HG02884 (cell line): ENCODE measurements around the gene TGM3.

Experiments used
- ATAC-seq: cut with Tn5 transposase; IDR thresholded peaks from one replicate; pipeline ENCODE4 v1.9.1; 2021; ENCODE audit warnings: mild to moderate bottlenecking, moderate library complexity; ENCODE audit not compliant: unreplicated experiment

The TGM3 gene

DNA sequence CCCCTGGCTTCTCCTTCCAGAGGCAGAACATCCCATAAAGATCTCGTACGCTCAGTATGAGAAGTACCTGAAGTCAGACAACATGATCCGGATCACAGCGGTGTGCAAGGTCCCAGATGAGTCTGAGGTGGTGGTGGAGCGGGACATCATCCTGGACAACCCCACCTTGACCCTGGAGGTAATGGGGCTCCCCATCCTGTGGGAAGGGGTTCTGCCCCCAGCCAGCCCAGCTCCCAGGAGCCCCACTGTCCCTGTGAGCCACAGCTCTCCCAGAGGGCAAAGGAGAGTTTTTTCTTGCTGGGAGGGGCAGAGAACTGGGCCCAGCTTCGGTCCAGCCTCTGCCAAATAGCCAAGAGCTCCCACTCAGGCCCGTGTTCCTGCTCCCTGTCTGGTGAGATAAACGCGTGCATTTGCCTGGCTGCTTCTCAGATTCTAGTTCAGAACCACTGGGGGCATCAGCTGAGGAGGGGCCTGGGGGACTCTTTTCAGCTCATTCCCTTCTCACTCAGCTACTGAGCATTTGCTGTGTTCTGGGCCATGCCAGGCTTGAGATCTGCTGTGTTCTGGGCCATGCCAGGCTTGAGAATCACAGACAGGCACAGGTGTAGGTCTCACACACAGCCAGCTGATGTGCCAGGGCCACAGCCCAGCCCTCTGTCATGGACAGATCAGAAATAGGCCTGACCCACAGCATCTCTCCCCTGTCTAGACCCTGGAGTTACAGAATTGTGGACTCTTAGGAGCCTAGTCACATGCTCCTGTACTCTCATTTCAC lies 39.5 kb downstream of the TGM3 start:
- ATAC-seq: no peak

DNA sequence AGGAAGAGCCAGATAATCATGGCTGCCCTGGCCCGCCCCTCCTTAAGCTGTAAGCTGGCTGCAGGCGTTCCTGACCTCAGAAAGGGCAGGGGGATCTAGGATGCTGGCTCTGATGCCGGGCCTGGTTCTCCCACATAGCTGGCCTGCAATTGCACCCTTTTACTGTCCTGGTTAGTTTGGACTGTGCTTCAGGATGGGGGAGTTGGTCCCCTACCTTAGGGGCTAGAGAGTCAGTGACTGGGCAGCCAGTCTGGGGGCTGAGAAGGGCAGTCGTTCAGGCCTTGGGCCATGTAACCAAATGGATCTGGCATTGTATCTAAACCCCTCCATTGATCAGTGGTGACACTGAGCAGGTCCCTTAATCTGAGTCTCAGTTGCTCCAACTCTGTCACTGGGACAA lies 40.7 kb downstream of the TGM3 start:
- no peak for ATAC-seq

DNA sequence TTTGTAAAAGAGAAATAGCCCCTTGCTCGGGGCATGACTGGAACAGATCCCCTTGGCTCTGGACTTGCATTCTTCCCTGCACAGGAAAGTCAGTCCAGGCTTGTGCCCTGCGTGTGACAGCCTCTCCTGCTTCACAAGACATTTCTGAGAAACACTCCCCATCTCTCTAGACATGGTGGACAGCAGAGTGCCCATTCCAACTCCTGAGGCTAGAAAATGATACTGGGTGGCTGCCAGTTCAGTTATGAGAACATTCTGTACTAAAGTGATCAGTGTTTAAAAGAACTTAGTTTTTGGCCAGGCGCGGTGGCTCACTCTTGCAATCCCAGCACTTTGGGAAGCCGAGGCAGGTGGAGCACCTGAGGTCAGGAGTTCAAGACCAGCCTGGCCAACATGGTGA lies 41.3 kb downstream of the TGM3 start:
- ATAC-seq: no peak

DNA sequence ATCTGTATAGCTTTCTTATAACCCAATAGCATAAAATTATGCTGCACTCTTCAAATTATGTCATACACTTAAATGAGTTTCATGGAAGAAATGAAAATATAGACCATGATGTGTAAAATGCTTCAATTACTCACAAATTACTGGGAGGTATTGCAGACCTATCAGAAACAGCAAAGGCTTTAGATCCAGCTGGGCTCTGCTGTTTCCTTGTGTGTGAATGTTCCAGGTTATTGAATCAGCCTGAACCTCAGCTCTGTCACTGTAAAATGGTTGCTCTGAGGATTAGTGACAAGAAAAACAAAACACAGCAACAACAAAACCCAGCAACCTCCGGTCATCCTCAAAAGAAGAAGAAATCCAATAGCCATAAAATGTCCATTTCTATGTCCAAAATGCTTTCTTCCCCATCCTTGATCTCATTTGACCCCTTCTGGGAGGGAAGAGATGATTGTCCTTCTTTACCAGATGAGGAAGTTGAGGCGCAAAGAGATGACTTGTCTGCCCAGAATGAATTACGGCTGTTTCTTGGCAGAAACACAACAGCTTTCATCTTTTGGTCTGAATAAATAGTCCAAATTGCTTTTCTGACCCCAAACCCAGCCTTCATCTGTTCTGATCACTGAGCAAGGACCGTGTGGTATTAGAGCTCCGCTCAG lies 42.7 kb downstream of the TGM3 start:
- no peak for ATAC-seq

DNA sequence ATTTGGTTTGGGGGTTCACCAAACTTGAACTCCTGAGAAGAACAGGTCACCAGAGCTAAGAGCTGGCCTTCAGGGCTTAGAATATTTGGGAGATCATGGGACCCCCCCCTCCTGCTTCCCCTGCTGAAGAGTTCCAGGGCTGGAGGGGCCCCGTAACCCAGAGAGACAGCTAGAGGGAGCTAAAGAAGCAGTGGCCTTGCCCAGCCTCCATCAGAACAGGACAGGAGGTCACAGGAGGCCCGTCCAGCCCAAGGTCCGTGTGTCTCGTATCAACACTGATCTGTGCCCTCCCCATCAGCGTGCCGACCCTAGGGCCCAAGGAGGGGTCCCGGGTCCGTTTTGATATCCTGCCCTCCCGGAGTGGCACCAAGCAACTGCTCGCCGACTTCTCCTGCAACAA lies 44.3 kb downstream of the TGM3 start:
- no peak for ATAC-seq

DNA sequence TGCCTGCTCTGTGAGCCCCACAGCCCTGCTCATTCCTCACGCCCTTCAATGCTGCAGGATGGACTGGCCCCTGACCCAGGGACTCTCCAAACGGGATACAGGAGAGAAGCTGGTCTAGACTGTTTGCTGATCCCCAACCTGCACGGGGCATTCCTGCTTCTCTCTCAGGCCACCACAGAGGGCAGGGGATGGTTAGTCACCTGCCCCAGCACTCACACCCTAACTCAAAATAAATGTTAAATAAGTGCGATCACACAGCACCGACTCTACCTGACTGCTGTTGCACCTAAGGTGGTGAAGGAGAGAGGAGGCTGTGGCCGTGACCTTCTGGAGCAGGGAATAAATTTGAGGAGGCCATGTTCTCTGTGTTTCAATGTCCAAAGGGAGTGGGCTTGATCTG lies 45.0 kb downstream of the TGM3 start:
- no peak for ATAC-seq

DNA sequence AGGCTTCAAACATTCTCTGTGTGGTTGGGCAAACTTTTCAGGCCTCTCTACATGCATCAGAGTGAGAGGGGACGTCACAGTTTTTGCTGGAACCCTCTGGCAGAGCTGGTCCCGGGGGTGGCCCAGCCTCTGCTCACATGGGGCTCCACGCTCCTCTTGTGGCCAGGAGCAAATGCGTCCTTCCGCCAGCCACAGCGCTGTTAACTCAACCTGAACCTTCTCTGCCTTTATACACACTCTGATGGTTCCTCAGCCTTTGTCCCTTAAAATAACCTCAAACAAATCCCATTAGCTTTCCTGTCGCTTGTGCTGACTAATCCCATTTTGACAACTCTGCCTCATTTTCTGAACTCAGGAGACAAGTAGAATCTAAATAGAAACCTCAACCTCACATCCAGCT lies 45.5 kb downstream of the TGM3 start:
- ATAC-seq: no peak

DNA sequence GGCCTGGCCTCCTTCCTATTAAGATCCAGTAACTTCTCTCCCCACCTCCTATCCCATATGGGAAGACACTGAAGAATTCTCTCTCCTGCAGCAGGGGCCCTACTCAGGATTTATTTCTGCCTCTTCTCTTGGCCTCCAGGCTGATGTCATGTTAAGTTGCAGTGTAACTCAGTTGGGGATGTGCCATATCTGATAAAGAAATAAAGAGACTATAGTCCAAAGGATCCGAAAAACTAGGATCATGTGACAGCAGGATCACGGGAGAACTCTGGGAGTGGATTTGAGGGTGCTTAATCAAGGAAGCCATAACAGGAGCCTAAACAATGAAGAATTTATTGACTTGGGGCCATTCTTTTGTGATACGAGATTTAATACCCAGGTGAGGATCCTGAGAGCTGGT lies 46.4 kb downstream of the TGM3 start:
- no peak for ATAC-seq

DNA sequence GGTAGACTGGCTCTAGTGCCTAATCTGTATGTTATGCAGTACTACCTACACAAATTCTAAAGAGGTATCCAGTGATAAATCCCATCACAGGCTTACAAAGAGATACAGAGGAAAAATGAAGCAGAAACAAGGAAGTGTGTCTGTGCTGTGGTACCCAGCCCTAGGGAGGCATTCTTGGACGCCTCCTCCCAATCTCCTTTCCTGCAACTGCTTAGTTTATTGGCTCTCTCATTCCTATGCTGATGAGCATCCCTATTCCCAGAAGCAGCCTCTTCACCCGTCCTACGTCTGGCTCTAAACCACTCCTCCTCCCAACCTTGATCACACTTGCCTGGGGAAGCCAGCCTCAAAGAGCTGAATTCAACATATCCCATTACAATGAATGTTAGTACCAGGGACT lies 50.4 kb downstream of the TGM3 start:
- no peak for ATAC-seq

DNA sequence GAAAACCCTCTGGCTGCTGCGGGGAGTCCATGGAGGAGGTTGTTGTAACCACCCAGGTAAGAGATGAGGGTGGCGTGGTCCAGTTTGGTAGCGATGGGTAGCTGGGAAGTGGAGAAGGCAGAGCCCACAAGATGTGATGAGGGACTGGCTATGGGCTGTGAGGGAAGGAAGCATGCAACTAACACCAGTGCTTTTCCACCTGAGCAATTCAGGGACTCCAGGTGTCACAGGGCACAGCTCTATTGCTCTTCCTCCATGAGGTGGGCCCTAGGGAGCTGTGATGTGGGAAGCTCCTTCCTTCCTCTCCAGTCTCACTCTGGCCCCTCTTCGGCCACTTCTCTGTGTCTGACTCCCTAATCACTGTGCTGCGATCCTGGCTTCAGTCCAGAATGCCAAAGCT lies 52.5 kb downstream of the TGM3 start:
- no peak for ATAC-seq

DNA sequence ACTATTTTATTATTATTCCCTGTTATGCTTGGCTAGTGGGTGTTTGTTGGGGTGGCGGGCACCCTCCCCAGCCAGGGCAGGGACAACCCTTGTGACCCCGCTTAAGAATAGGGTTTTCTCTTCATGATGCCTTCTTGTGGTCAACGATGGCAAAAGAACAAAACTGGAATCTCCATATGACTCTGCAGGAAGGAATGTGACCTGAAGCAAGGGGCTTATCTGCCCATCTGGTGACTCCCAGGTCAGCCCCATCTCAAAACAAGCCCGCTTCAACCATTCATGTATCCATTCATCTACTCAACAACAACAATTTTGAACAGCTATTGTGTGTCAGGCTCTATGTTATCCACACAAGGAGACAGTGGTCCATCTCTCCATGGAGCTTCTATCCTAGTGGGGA lies 54.0 kb downstream of the TGM3 start:
- no peak for ATAC-seq

DNA sequence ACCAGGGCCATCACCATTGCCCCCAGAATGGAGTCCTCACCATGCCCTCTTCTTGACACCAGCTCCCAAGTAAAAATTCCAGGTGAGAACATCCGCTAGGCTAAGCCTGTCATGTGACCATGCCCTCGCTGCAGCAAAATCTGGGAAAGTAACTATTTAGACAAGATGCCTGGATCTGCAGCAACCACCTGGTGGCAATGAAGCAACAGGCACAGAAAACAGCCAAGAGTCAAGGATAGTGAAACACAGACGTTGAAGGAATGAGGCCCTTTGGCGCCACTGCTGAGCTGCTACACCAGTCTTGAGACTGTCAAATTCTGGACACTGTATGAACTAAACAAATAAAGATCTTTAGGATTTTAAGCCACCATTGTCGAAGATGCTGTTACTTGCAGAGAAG lies 54.8 kb downstream of the TGM3 start:
- no peak for ATAC-seq

DNA sequence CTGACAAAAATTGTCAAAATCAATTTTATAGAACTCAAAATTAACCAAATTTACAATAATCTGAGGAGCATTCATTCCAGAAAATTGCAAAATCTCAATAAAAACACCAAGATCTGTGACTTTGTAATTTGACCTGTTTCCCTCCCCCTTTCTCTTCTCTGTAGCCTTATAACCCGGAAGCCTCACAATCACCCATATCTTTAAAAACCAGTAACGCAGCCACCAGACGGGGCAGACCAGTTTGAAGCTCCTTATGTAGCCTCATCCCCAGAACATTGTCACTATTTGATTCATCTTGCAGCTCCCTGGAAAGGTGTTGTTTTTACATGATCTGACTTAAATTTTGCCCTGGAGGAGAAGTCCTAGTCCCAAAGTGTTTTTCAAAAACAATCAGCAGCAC lies 57.4 kb downstream of the TGM3 start:
- ATAC-seq: no peak

DNA sequence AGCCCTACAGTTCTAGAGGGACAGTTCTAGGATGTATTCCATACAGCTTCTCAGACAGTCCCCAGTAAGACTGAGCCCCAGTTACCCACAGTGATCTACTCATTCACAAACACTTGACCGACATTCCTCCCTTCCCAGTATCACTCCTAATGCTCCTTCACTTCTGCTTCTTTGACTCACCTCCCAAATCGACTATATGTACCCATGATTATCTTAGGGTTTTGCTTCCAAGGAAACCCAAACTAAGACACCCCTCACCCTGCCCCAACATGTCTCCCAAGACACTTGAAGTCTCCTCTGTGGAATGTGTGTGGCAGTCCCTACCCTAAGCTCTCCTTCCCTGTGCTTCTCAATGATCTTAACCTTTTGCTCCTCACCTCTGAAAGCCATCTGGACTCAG lies 61.3 kb downstream of the TGM3 start:
- ATAC-seq: no peak

DNA sequence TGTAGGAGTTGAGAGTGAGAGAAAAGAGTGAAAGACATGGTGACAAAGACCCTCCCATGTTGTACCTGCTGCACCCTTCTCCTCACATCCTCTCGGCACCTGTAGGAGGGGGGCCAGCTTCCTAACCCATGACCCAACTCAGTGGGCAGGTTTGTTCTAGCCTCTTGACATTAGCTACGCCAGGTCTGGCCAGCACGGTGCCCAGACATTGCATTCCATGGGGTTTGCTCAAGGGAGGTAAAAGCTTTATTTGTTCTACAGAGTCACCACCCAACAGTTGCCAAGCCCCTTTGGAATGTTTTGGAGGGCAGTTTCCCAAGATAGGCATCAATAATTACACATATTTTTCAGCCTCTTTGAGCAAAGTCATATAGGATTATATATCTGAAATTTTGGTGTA lies 62.2 kb downstream of the TGM3 start:
- ATAC-seq: no peak

DNA sequence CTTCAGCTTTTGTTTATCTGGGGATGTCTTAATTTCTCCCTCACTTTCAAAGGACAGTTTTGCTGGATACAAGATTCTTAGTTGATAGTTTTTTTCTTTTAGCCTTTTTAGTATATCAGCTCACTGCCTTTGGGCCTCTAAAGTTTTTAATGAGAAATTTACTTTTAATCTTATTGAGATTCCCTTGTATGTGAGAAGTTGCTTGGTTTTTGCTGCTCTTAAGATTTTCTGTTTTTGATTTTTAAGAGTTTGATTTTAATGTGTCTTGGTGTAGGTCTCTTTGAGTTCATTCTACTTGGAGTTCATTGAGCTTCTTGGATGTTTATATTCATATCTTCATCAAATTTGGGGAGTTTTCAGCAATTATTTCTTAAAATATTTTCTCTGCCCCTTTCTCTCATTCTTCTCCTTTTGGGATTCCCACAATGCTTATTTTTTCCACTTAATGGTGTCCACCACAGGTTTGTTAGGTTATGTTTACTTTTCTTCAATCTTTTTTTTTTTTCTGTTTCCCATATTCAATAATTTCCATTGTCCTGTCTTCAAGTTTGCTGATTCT lies 65.3 kb downstream of the TGM3 start:
- ATAC-seq: no peak

DNA sequence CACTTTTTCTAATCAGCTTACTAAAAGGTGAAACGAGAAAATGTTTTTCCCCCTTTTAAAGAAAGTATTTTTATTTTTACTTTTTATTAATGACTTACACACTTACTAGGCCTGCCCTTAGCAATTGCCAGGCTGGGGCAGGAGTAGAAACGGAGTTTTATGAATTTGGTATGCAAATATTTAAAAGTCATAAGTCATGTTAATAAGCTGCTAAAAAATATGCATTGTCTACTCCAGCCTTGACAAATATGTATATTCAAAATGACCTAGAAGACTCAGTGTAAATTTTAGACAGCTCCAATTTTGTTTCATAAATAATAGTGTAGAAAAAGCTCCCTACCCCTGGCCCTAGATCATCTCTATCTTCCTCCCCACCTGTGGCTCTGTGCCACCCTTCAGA lies 67.4 kb downstream of the TGM3 start:
- ATAC-seq: no peak

DNA sequence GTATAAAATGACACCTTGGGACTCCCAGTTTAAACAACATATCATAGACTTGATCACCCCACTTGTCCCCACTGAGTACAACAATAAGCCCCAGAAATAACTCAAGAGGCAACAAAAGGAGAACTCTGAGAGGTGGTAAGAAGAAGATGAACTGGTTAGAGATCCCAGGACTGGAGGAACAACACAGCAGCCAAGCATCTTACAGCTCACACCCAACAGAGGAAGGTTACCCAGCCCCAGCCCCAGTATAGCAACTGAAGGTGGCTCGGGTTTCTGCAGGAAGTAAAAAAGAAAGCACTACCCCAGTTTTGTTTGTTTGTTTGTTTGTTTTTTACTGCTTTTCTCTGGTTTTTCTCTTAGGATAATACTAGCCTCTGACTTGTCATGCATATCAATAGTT lies 67.8 kb downstream of the TGM3 start:
- no peak for ATAC-seq

DNA sequence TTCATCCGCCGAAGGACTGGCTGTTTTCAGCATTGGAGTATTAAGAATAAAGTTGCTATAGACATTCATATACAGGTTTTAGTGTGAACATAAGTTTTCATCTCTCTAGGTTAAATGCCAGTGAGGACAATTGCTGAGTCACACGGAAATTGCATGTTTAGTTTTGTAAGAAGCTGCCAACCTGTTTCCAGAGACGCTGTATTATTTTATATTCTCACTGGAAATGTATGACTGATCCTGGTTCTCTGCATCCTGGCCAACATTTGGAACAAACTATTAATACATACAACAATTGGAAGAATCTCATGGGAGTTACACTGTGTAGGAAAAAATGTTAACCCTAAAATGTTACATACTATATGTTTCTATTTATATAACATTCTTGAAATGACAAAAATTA lies 68.2 kb downstream of the TGM3 start:
- ATAC-seq: no peak

DNA sequence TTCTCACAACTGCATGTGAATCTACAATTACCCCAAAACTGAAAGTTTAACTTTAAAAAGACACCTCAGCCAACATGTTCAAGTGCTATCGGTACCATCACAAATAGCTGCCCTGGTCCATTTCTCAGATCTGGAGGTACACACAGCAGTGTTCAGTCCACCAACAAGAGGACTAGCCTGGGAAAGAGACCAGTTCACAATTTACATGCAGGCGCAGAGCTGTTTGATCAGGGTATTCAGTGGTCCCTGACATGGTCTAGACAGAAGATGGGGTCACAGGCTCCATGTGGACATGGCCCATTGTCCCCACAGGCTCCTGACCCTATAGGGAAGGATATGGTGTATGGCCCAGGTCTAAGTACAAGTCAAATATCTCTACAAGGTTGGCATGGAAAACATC lies 69.3 kb downstream of the TGM3 start:
- ATAC-seq: no peak

DNA sequence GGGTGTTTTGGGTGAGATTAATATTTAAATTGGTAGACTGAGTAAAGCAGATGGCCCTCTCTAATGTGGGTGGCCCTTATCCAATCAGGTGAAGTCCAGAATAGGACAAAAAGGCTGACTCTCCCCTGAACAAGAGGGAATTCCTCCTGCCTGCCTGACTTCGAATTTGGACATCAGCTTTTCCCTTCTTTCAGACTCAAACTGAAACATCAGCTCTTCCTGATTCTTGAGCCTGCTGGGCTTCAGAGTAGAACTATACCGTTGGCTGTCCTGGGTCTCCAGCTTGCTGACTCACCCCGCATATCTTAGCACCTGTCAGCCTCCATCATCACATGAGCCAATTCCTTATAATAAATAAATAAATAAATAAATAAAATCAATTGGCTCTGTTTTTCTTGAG lies 69.9 kb downstream of the TGM3 start:
- ATAC-seq: no peak

DNA sequence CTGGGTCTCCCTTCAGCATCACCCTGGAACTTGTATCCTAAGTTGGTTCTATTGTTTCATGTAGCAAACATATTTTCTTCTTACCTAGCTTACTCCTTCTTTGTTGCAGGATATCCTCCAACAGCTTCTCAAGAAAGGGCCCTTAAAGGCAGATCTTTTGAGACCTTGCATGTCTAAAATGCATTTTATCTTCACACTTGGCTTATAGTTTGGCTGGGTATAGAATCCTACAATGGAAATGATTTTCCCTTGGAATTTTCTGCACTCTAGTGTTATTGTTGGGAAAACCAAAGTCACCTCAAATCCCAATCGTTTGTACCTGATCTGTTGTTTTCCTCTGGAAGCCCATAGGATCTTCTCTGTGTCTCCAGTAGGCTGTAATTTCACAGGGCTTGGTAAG lies 72.8 kb downstream of the TGM3 start:
- no peak for ATAC-seq

DNA sequence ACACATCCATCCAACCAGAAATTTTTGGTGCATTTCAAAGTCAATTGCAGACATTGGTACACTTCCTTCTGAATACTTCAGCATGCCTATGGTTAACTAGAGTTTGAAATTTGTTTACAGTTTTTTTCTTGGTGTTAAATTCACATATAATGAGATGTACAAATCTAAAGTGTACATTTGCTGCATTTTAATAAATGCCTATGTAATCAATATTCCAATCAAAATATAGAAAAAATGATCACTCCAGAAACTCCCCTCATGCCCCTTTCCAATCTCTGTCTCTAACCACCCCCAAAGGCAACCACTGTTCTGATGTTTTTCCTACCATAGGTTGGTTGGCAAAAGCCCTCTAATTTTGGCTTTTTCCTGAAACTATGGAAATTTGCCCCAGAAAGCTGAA lies 77.3 kb downstream of the TGM3 start:
- no peak for ATAC-seq
